Osteocyte (in vitro differentiated cells): ENCODE data around the gene CALD1. TPM values are rescaled to one million over a fixed set of nuclear protein-coding genes. Genes with fewer than 3 reads are reported as not detected.

ENCODE experiments used
- DNase-seq: peaks from one replicate; pipeline ENCODE4 v3.0.0; 2021; ENCODE audit warnings: mixed read lengths; ENCODE audit not compliant: unreplicated experiment; ENCODE audit errors: extremely low spot score
- H3K27ac Mint-ChIP-seq: one replicate; pipeline ENCODE4 v1.8.0; 2021; ENCODE audit warnings: mild to moderate bottlenecking, mixed read lengths; ENCODE audit not compliant: unreplicated experiment
- H3K27me3 Mint-ChIP-seq: one replicate; pipeline ENCODE4 v1.8.0; 2021; ENCODE audit warnings: mixed read lengths; ENCODE audit not compliant: unreplicated experiment
- H3K36me3 Mint-ChIP-seq: one replicate; pipeline ENCODE4 v1.8.0; 2021; ENCODE audit warnings: mixed read lengths; ENCODE audit not compliant: unreplicated experiment
- H3K4me1 Mint-ChIP-seq: one replicate; pipeline ENCODE4 v1.8.0; 2021; ENCODE audit warnings: mixed read lengths; ENCODE audit not compliant: unreplicated experiment
- H3K4me3 Mint-ChIP-seq: one replicate; pipeline ENCODE4 v1.8.0; 2021; ENCODE audit warnings: mild to moderate bottlenecking, moderate library complexity, mixed read lengths; ENCODE audit not compliant: unreplicated experiment
- H3K9me3 Mint-ChIP-seq: one replicate; pipeline ENCODE4 v1.8.0; 2021; ENCODE audit warnings: mixed read lengths; ENCODE audit not compliant: unreplicated experiment
- total RNA-seq: library from RNA; stranded (reverse); gene quantifications from 2 replicates; pipeline ENCODE4 v1.2.1, GENCODE V29; 2021
- TF ChIP-seq, protein P1 (sequence below): fragments of 200-600 bp; sonication (generic); IDR thresholded peaks from 2 replicates; pipeline ENCODE4 v1.5.0; 2021; ENCODE audit warnings: antibody characterized with exemption, mild to moderate bottlenecking, moderate library complexity

CALD1 gene
- total RNA-seq, 1 donor from 2014 or later, result 807 TPM

DNA sequence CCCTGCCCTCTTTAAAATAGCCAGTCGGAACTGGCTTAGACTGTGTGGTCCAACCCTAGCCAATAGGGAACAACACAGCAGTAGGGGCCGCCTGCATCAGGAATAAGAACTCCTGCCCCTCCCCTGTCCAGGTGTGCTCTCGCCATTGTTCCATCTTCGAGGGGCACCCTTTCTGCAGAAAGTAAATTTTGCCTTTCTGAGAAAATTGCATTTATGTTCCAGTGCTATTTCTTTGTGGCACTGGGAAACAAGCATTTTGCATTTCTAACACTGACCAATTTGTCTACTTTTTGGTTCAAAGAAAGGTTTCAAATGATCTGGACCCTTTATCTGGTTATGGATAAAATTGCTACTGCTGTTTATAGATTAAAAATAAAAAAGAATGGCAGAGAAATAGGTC, 116.6 kb downstream of the CALD1 start:
- no peaks in the 10 kb centered on the region for H3K27me3 Mint-ChIP-seq
- peaks cover 65% of the 10 kb centered on the region for H3K4me1 Mint-ChIP-seq
- H3K27ac Mint-ChIP-seq, result peak overlapping the region; percentile 62
- H3K4me3 Mint-ChIP-seq, result no peak overlapping the region
- DNase-seq, result no peak
- TF ChIP-seq, protein P1, sequence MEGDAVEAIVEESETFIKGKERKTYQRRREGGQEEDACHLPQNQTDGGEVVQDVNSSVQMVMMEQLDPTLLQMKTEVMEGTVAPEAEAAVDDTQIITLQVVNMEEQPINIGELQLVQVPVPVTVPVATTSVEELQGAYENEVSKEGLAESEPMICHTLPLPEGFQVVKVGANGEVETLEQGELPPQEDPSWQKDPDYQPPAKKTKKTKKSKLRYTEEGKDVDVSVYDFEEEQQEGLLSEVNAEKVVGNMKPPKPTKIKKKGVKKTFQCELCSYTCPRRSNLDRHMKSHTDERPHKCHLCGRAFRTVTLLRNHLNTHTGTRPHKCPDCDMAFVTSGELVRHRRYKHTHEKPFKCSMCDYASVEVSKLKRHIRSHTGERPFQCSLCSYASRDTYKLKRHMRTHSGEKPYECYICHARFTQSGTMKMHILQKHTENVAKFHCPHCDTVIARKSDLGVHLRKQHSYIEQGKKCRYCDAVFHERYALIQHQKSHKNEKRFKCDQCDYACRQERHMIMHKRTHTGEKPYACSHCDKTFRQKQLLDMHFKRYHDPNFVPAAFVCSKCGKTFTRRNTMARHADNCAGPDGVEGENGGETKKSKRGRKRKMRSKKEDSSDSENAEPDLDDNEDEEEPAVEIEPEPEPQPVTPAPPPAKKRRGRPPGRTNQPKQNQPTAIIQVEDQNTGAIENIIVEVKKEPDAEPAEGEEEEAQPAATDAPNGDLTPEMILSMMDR, result no peak
- peaks cover 5% of the 10 kb centered on the region for H3K9me3 Mint-ChIP-seq
- peaks cover 52% of the 10 kb centered on the region for H3K36me3 Mint-ChIP-seq

DNA sequence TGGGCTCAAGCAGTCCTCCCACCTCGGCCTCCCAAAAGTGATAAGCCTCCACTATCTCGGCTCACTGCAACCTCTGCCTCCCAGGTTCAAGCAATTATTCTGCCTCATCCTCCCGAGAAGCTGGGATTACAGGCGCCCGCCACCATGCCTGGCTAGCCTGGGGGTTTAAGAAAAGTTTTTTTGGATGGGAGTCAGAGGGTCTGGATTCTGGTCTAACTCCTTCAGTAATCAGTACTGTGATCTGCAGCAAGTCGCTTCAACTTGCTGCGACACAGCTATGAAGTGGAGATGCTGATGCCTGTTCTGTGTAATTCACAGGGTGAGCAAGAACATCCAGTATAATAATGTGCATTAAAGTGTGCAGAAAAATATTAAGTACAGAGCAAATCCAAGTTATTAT, 118.5 kb downstream of the CALD1 start:
- Mint-ChIP-seq H3K4me1 (peaks cover 58% of the 10 kb centered on the region), H3K9me3 (peaks cover 5% of the 10 kb centered on the region), H3K27me3 (no peaks in the 10 kb centered on the region), H3K27ac (peak overlapping the region; percentile 10), H3K36me3 (peaks cover 59% of the 10 kb centered on the region), H3K4me3 (no peak overlapping the region)
- TF ChIP-seq, protein P1, result no peak
- DNase-seq, result no peak

DNA sequence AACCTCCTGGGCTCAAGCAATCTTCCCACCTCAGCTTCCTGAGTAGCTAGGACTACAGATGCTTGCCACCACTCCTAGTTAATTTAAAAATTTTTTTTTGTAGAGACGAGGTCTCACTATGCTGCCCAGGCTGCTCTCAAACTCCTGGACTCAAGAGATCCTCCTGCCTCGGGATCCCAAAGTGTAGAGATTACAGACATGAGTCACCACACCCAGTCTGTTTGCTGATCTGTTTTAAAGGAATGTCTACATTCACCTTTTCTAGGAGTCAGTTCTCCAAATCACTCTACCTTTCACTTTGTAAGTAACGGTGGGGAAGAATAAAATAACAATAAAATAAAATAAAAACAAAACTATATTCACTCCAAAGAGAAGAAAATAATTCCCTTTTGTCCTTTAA, 120.3 kb downstream of the CALD1 start:
- TF ChIP-seq, protein P1, result no peak
- Mint-ChIP-seq H3K27me3 (no peaks in the 10 kb centered on the region), H3K4me1 (peaks cover 46% of the 10 kb centered on the region), H3K4me3 (no peak overlapping the region), H3K27ac (peak overlapping the region; percentile 86), H3K36me3 (peaks cover 56% of the 10 kb centered on the region), H3K9me3 (peaks cover 5% of the 10 kb centered on the region)
- no peak for DNase-seq

DNA sequence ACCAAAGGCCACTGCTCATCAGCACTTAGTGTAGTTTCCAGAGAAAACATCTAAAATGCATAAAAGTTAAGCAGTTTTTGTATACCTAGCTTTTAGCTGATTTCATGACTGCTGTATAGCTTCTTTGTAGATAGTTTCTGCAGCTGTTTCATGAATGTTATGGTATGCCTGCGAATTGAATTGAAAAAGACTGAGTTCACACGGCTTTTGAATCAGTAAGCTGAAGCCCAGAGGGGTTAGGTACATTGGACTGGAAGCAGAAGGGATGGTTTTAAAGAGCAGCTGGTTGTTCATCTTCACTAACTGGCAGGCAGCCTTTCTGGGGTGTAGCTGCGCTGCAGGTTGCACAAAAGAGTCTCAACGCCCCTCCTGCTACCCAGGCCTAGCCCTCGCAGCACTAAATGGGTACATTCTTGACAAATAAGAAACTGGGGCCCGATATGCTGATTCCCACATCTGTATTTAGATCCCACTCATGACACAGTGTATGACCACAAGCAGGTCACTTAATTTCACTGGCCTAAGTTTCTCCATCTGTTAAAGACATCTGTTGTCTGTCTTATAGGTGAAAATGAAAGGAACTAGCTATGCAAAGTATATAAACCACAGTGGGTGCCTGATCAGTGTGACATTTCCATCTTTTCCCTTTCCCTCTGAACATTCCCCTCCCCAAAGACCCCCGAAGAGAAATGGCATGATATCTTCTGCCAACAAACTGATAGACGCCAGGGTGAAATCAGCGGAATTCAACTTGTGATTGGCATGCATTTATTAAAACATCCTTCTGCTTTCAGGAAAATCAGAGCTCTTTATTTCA, 120.9 kb downstream of the CALD1 start:
- H3K27me3 Mint-ChIP-seq, result no peaks in the 10 kb centered on the region
- H3K9me3 Mint-ChIP-seq, result peaks cover 5% of the 10 kb centered on the region
- no peak for DNase-seq
- peaks cover 52% of the 10 kb centered on the region for H3K4me1 Mint-ChIP-seq
- peak overlapping the region; percentile 62 for H3K27ac Mint-ChIP-seq
- TF ChIP-seq, protein P1, result no peak
- peaks cover 60% of the 10 kb centered on the region for H3K36me3 Mint-ChIP-seq
- no peak overlapping the region for H3K4me3 Mint-ChIP-seq

DNA sequence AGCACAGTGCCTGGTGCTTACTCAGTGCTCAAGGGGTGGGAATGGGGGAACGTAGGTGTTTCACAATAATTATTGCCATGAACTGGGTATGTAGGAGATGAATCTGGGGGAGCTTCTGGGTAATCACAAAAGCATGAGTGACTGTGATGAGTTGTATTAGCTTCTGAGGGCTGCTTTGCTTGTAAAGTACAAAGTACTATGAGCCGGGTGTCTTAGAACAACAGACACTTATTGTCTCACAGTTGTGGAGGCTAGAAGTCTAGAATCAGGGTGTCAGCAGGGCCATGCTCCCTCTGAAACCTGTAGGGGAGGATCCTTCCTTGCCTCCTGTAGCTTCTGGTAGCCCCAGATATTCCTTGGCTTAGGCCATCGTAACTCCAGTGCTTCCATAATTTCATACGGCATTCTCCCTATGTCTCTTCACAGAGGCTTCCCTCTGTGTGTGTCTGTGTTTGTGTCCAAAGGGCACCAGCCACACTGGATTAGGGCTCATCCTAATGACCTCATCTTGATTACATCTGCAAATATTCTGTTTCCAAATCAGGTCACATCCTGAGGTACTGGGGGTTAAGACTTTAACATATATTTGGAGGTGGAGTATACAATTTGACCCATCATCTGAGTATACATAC, 122.1 kb downstream of the CALD1 start:
- H3K4me1 Mint-ChIP-seq, result peaks cover 54% of the 10 kb centered on the region

More for the DNA sequence above, 122.1 kb downstream of the CALD1 start:
- no peaks in the 10 kb centered on the region for H3K9me3 Mint-ChIP-seq
- H3K36me3 Mint-ChIP-seq, result peaks cover 55% of the 10 kb centered on the region
- no peak overlapping the region for H3K4me3 Mint-ChIP-seq
- peak overlapping the region; percentile 6 for H3K27ac Mint-ChIP-seq
- TF ChIP-seq, protein P1, result no peak
- DNase-seq, result no peak
- H3K27me3 Mint-ChIP-seq, result no peaks in the 10 kb centered on the region
